GM12878 (cell line): Measurements from ENCODE around the gene KCNMB4. TPM values are rescaled to one million over a fixed set of nuclear protein-coding genes. Genes with fewer than 3 reads are reported as not detected.

Experiments
- ASH2L ChIP-seq: fragments of 300-600, 200-600 bp; sonication (generic); IDR thresholded peaks from 2 replicates; pipeline ENCODE4 v1.6.1; 2017; ENCODE audit warnings: low read depth, mild to moderate bottlenecking, borderline replicate concordance
- CBFB ChIP-seq: IDR thresholded peaks from 2 replicates; pipeline ENCODE4 v1.6.1; 2016; ENCODE audit warnings: antibody characterized with exemption, low read depth
- E2F8 ChIP-seq: fragments of 450-650 bp; IDR thresholded peaks from 2 replicates; pipeline ENCODE4 v1.6.1; 2018; ENCODE audit warnings: mild to moderate bottlenecking, low read depth, moderate library complexity; ENCODE audit not compliant: partially characterized antibody
- FOXK2 ChIP-seq: fragments of 450-650 bp; IDR thresholded peaks from 2 replicates; pipeline ENCODE4 v1.6.1; 2017; ENCODE audit warnings: mild to moderate bottlenecking, moderate library complexity
- MTA3 ChIP-seq: IDR thresholded peaks from 2 replicates; pipeline ENCODE4 v1.6.1; 2012; ENCODE audit warnings: low read length, inconsistent platforms, borderline replicate concordance
- MYB ChIP-seq: fragments of 150-350 bp; IDR thresholded peaks from 2 replicates; pipeline ENCODE4 v1.6.1; 2014; ENCODE audit warnings: mild to moderate bottlenecking, low read depth, low read length, borderline replicate concordance
- NKRF ChIP-seq: fragments of 450-650 bp; conservative IDR thresholded peaks from 2 replicates; pipeline ENCODE4 v1.6.1; 2017; ENCODE audit warnings: mild to moderate bottlenecking, moderate library complexity
- PRDM15 ChIP-seq: fragments of 450-650 bp; formaldehyde crosslinking; IDR thresholded peaks from 2 replicates; pipeline ENCODE4 v1.4.0; 2020; ENCODE audit warnings: mild to moderate bottlenecking, moderate library complexity
- RB1 ChIP-seq: fragments of 450-650 bp; formaldehyde crosslinking; IDR thresholded peaks from 2 replicates; pipeline ENCODE4 v1.6.1; 2017; ENCODE audit warnings: mild to moderate bottlenecking, borderline replicate concordance
- SREBF2 ChIP-seq: IDR thresholded peaks from 2 replicates; pipeline ENCODE4 v1.6.1; 2012; ENCODE audit warnings: mild to moderate bottlenecking, low read length
- SUZ12 ChIP-seq: fragments of 200-600 bp; sonication (generic); IDR thresholded peaks from one replicate; pipeline ENCODE4 v1.6.1; 2018; ENCODE audit warnings: antibody characterized with exemption, mild to moderate bottlenecking; ENCODE audit not compliant: unreplicated experiment
- TAF1 ChIP-seq: IDR thresholded peaks from 2 replicates; pipeline ENCODE4 v1.6.1; 2011; ENCODE audit warnings: mild to moderate bottlenecking, low read depth, low read length, borderline replicate concordance
- TBL1XR1 ChIP-seq: IDR thresholded peaks from 2 replicates; pipeline ENCODE4 v1.6.1; 2012; ENCODE audit warnings: low read depth, low read length, improper control_type of control experiment
- ZNF24 ChIP-seq: fragments of 450-650 bp; IDR thresholded peaks from 2 replicates; pipeline ENCODE4 v1.6.1; 2017; ENCODE audit warnings: antibody characterized with exemption, mild to moderate bottlenecking
- ZNF274 ChIP-seq: IDR thresholded peaks from one replicate; pipeline ENCODE4 v1.8.0; 2011; ENCODE audit not compliant: insufficient read length, insufficient read depth
- ZNF592 ChIP-seq: fragments of 450-650 bp; IDR thresholded peaks from 2 replicates; pipeline ENCODE4 v1.6.1; 2017; ENCODE audit warnings: mild to moderate bottlenecking, moderate library complexity
- ZNF622 ChIP-seq: fragments of 450-650 bp; IDR thresholded peaks from 2 replicates; pipeline ENCODE4 v1.6.1; 2017; ENCODE audit warnings: mild to moderate bottlenecking, inconsistent platforms
- polyA plus RNA-seq, 11 experiments: library from polyadenylated mRNA; depleted of rRNA in 4 of 11; unstranded in 6 of 11; stranded (reverse) in 5 of 11; fragments of >200 nt; fragmentation: Nextera tagmentation in 4 of 11; fragmentation: Illumina TruSeq in 1 of 11; extraction: Ambion mirVana in 4 of 11; extraction: Trizol in 1 of 11; gene quantifications; 1 replicate in 1 of 11; 2 replicates in 10 of 11; pipeline versions ENCODE4 v1.2.1 to v1.2.3, GENCODE V29; 2011 to 2016; ENCODE audit warnings: inconsistent platforms in 2 of 11, missing spikeins in 2 of 11, low read depth in 1 of 11
- total RNA-seq, 4 experiments: library from RNA; depleted of rRNA in 3 of 4; stranded (reverse); fragments of >200 nt in 3 of 4; fragmentation: Illumina TruSeq in 1 of 4; extraction: Trizol in 1 of 4; gene quantifications; 2 replicates each; pipeline versions ENCODE4 v1.2.1 to v1.2.3, GENCODE V29; 2013 to 2021
- TF ChIP-seq, protein P1 (sequence below): IDR thresholded peaks from 2 replicates; pipeline ENCODE4 v1.6.1; 2011; ENCODE audit warnings: low read depth, mild to moderate bottlenecking, low read length, moderate library complexity, borderline replicate concordance; ENCODE audit errors: extremely low read depth

KCNMB4 gene
- total and polyA plus RNA-seq, 10 of the 15 experiments (the other 5 are each of a cell fraction or from before 2014, with no cell fraction given): 0.06 to 0.37 (median 0.16) TPM; not detected in 2

DNA sequence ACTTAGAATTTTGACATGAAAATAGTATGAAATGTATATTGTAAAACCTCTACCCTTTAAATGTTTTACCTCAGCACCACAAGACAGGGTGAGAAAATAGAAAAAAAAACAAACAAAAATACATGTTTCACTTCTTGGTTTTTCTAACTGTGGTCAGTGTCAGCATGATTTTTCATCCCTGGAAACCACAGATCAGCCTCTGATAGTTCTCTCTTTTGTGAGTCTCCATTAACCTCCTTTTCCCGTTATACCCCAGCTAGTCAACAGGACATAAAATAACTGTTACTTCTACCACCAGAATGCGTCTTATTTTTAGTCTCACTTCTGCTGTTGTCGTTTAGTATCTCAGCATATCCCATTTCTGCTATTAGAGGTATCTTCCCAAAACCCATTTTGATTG is 48.3 kb upstream of the KCNMB4 start (continued):
- TF ChIP-seq E2F8 (peak; percentile 26), ASH2L (no peak), MYB (no peak), MTA3 (peak; percentile 71; the same call in 1 of the 2 replicates), CBFB (peak; percentile 82), ZNF592 (no peak), ZNF24 (peak; percentile 41; the same call in 1 of the 2 replicates), PRDM15 (CRISPR knock-in tag) (no peak), NKRF (no peak), FOXK2 (no peak), RB1 (no peak), ZNF274 (no peak), SUZ12 (no peak), SREBF2 (no peak), ZNF622 (no peak), TBL1XR1 (peak; percentile 78), TAF1 (no peak)
- TF ChIP-seq, protein P1, sequence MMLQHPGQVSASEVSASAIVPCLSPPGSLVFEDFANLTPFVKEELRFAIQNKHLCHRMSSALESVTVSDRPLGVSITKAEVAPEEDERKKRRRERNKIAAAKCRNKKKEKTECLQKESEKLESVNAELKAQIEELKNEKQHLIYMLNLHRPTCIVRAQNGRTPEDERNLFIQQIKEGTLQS: no peak
